ENCODE measurements around the gene CCT3. TPM values are rescaled to one million over a fixed set of nuclear protein-coding genes. Genes with fewer than 3 reads are reported as not detected.
"Not testable (repeated sequence)": the region's sequence is repeated elsewhere in the genome, so short reads cannot be mapped to it uniquely, and the experiment has no call there.

The CCT3 gene
- polyA plus RNA-seq, 12 donors: 119 to 268 (median 248) TPM; not detected in 1

- no peak for DNase-seq
Observed at GRCh38 chr1:156342166-156342955, 4.3 kb upstream of the CCT3 start.

DNA sequence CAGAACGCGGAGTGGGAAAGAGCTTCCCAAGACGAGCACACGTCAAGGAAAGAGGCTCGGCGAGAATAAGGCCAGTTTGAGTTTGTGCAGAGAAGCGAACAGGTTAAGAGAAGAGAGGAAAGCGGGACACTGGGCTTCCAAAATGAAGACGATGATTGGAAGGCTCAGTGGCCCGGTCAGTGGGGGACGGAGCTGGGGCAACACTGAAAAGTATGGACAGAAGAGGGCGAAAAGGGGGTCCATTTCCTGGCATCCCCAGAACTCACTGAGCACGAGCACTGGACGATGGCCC lies 258 bp downstream of the CCT3 start:
- no peak for DNase-seq

DNA sequence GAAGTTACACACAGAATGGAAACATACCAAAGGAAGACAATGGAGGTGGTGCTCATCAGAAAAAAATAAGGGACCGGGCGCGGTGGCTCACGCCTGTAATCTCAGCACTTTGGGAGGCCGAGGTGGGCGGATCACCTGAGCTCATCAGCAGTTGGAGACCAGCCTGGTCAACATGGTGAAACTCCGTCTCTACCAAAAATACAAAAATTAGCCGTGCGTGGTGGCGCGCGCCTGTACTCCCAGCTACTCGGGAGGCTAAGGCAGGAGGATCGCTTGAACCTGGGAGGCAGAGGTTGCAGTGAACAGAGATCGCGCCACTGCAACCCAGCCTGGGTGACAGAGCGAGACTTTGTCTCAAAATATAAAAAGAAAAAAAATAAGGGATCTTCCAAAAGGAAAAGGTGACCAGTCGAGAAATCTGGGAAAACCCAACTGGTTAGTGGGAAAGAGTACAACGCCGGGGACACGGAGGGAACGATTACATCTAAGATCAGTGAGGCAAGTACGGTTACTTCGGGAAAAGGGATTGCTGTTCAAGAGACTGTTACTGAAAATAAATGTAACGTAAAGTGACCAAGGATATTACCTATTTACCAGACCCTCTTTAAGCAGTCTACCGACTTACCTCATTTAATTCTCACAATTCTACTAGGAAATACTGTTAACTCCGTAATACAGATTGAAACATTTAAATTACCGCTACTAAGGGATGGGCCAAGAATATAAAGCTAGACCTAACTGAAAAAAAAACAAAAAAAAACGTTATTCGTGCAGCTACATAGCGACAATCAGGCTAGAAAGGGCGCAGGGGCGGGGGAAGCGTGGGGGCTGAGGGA lies 822 bp downstream of the CCT3 start:
- no peak for DNase-seq

DNA sequence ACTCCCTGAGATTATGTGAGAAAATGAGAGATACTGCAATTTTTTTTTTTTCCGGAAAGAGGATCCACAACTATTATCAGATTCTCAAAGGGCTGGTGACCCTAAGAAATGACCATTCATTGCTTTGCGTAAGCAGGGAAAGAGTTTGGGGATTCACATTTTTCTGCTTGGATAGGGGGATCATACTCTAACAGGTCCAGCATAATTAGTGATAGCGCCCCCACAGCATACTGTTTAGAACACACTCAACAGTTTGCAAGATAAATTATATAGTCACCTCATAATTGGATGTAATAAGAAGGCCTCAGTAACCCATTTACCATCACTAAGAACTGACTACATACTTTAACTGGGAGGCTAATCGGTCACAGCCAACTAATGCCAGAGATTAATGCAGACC lies 1.9 kb downstream of the CCT3 start:
- DNase-seq: no peak

DNA sequence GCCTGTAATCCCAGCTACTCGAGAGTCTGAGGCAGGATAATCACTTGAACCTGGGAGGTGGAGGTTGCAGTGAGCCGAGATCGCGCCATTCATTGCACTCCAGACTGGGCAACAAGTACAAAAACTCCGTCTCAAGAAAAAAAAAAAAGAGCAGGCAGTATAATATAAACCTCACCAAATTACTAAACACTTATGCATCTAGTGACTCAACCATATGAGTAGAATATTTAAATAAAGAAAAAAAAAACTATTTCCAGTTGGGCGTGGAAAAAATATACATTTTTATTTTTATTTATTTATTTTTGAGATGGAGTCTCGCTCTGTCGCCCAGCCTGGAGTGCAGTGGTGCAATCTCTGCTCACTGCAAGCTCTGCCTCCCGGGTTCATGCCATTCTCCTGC lies 14.9 kb downstream of the CCT3 start:
- not testable (repeated sequence) for DNase-seq

GRCh38 chr1:156320560-156320959 lies 17.5 kb downstream of the CCT3 start:
- no peak for DNase-seq

- DNase-seq: peak; percentile 8
Observed at GRCh38 chr1:156319664-156320063, 18.4 kb downstream of the CCT3 start.

DNA sequence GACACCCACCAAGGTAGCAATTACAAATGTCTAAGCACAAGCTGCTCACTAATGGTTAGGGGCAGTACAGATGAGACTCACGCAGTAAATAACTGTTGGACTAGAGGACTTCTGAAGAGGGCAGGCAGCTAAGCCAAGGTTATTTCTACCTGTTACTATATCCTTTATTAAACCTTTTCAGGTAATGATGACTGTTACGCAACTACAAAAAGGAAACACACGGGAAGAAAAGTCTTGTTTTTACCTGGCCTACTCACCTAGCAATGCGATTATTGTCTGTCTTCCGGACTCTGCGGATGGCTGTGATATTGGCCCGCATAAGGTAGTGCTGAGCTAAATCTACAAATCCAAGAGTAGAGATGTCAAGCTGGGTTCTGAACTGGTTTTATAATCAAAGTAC lies 21.2 kb downstream of the CCT3 start:
- no peak for DNase-seq

DNA sequence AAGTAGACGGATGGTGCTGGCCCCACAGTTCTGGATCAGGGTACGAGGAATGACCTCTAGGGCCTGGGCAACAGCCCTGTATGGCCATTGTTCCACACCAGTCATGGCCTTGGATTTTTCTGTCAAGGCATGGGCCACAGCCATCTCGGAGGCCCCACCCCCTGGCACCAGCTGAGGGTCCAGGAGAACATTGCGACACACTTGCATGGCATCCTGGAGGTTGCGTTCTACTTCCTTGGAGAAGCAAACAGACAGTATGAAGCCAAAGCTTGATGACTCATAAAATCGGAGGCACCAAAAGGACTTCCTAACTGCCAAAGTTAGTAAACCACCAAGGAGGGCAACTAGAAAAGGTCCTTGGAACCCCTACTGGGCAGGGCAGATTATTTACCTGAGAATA lies 27.1 kb downstream of the CCT3 start:
- DNase-seq: no peak

DNA sequence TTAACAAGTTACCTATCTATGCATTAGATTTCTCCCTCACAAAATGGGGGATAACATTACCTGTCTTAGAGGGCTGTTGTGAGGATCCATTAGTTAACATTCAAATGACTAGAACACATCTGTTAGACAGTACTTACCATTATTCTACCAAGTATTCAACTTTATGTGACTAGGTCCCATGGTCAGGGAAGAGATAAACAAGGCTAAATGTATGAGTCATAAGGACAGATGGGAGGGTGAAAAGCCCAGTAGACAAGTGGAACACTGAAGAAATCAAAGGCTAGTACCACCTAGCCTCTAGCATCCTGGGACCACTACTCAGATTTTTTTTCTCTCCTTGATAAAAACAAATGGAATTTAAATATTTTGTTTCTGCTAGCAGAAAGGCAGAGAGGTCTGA lies 30.0 kb downstream of the CCT3 start:
- DNase-seq: no peak

- no peak for DNase-seq
Observed at GRCh38 chr1:156305215-156305614, 32.9 kb downstream of the CCT3 start.

DNA sequence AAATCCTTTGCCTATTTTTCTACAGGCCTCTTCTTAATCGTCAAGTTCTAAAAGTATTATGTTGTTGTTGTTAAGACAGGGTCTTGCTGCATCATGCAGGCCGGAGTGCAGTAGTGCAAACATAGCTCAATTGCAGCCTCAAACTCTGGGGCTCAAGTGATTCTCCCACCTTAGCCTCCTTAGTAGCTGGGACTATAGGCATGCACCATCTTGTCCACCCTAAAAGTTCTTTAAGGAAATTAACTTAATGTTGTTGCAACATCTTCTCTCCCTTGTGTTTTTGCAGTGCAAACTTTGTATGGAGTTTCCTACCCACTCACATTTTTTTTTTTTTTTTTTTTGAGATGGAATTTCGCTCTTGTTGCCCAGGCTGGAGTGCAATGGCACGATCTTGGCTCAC lies 34.9 kb downstream of the CCT3 start:
- DNase-seq: no peak

DNA sequence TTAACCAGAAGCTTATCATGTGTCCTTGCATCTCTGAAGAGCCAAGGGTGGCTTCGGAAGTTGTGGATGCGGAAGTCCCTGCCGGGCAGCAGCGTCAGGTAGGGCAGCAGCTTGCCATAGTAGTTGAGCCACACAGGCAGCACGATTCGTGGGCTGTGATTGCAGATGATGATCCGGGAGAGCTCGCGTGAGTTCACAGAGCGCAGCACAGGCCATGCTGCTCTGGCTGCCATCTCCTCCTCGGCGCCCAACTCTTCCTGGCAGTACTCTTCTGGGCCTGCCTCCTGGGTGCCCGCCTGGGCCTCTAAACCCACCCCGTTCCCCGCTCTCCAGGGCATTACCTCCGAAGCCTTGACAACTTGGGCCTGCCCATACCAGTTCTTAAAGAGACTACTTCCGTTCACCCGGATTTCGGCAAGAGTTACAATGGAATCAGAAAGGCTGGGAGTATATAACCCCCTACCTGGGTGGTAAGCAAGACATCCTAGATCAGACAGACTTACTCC lies 39.2 kb downstream of the CCT3 start, which contains the start of gene VHLL:
TSS of gene VHLL (minus strand) at position 456 of the 506 bp plus-strand sequence. CDS start at position 338, 118 bp downstream.
- no peak for DNase-seq

- DNase-seq: peak; percentile 85
Observed at GRCh38 chr1:156295391-156295947, 42.6 kb downstream of the CCT3 start, which contains the start of gene GLMP. GLMP (minus strand) TSS chr1:156295679; CDS start chr1:156295645, 34 bp downstream.

GRCh38 chr1:156293895-156294294 lies 44.2 kb downstream of the CCT3 start:
- no peak for DNase-seq

DNA sequence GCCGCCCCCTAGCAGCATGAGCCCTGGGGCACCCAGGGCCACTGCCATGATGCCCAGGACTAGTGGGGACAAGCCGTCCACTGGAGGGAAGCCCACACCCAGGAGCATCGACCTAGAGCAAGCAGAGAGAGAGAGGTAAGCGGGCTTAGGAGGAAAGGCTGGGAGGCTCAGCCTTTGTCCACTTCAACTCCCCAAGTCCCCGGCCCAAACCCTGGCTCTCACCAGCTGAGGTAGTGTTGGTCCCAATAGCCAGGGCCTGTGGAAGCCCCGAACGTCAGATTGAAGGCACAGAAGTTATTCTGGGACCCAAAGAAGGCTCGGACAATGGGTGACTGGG lies 45.0 kb downstream of the CCT3 start:
- no peak for DNase-seq

DNA sequence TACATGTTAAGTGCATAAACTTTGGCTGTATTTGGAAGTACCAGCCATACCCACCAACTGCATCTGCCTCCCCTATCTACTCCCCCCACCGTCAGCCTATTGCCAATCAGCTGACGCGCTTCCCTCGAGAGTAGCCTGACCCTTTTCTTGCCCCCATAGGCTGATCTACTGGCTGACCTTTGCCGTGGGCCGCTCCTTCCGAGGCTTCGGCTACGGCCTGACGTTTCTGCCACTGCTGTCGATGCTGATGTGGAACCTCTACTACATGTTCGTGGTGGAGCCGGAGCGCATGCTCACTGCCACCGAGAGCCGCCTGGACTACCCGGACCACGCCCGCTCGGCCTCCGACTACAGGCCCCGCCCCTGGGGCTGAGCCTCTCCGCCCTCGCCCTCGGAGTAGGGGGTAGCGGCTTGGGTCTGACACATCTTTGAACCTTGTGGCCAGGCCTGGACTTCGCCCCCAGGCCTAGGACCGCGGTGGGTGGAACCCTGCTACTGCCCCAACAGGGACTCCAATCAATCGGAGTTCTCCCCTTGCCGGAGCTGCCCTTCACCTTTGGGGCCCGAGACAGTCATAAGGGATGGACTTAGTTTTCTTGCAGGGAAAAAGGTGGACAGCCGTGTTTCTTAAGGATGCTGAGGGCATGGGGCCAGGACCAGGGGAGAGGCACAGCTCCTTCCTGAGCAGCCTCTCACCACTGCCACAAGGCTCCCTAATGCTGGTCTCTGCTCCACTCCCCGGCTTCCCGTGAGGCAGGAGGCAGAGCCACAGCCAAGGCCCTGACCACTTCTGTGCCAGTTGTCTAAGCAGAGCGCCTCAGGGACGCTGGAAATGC lies 46.6 kb downstream of the CCT3 start:
- DNase-seq: peak; percentile 85

GRCh38 chr1:156289857-156290256 lies 48.2 kb downstream of the CCT3 start:
- no peak for DNase-seq

DNA sequence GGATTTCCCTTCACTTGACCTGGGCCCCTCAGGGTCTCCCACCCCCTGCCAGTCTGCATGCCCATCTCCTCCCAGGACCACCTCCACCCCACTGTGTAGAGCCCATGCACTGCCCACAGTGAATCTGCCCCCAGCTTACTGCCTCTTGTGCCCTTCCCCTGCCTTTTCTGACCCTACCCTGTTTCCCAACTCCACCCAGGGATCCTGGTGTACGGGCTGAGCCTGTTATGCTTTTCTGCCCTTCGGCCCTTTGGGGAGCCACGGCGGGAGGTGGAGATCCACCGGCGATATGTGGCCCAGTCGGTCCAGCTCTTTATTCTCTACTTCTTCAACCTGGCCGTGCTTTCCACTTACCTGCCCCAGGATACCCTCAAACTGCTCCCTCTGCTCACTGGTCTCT lies 52.0 kb downstream of the CCT3 start:
- no peak for DNase-seq

DNA sequence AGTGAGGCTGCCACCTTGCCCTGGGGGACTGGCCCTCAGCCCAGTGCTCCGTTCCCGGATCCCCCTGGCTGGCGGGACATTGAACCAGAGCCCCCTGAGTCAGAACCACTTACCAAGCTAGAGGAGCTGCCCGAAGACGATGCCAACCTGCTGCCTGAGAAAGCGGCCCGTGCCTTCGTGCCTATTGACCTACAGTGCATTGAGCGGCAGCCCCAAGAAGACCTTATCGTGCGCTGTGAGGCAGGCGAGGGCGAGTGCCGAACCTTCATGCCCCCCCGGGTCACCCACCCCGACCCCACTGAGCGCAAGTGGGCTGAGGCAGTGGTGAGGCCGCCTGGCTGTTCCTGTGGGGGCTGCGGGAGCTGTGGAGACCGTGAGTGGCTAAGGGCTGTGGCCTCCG lies 52.7 kb downstream of the CCT3 start:
- DNase-seq: no peak

- DNase-seq: no peak
Observed at GRCh38 chr1:156284757-156285156, 53.3 kb downstream of the CCT3 start.

DNA sequence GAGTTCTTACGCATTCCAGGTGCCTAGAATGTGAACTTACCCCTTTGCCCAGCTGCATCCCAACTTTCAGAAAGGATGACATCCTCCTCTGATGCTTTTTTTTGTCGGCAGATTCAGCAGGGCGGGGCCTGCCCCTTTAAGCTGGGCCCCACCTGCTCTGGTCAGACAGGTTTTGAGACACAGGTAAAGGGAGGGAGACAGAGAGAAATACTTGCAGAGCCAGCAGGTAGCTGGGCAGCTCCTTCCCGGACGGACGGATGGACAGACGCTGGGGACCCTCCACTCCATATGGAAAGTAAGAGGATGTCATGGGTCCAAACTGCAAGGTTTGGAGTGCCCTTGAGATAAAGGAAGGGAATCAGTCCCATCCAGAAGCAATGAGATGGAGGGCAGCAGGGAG lies 54.0 kb downstream of the CCT3 start, which contains the start of gene TMEM79:
TSS of gene TMEM79 (plus strand) at position 214 of the 400 bp plus-strand sequence. CDS start 902 bp downstream, outside the sequence.
- no peak for DNase-seq
